ENCODE data around the gene FAM168B. TPM values are rescaled to one million over a fixed set of nuclear protein-coding genes. Genes with fewer than 3 reads are reported as not detected.

Gene FAM168B
- total and polyA plus RNA-seq, 2 donors, result 24.2 to 31.4 TPM

GRCh38 chr2:131039535-131039907, 53.7 kb downstream of the FAM168B start:
- peaks cover 25 to 40% of the 10 kb centered on the region in 2 donors for H3K4me1 ChIP-seq (ENCODE audit: control insufficient read depth in 2 of 2, insufficient read depth in 2 of 2, low read length in 2 of 2)
- peaks cover 16 to 62% of the 10 kb centered on the region in 2 donors for H3K27me3 ChIP-seq (ENCODE audit: control insufficient read depth in 2 of 2, insufficient read depth in 1 of 2, low read length in 1 of 2)
- DNase-seq (ENCODE audit: low read depth in 6 of 9, low spot score in 9 of 9), result peak in 1 of 9 donors; percentile 11
- WGBS, result 77% methylated on average over 23 of the region's 23 CpGs
- peaks cover 0 to 9% of the 10 kb centered on the region in 2 donors for H3K9me3 ChIP-seq (ENCODE audit: control insufficient read depth in 2 of 2, insufficient read depth in 1 of 2, low read length in 1 of 2)
- peak overlapping the region in 1 of 2 donors; percentile 6 for H3K4me3 ChIP-seq (ENCODE audit: low read length in 2 of 2)
- H3K36me3 ChIP-seq (ENCODE audit: control insufficient read depth in 2 of 2, insufficient read depth in 2 of 2, low read length in 1 of 2), result no peaks in the 10 kb centered on the region
- no peak overlapping the region for H3K27ac ChIP-seq (ENCODE audit: low read depth in 1 of 2, low read length in 1 of 2)

DNA sequence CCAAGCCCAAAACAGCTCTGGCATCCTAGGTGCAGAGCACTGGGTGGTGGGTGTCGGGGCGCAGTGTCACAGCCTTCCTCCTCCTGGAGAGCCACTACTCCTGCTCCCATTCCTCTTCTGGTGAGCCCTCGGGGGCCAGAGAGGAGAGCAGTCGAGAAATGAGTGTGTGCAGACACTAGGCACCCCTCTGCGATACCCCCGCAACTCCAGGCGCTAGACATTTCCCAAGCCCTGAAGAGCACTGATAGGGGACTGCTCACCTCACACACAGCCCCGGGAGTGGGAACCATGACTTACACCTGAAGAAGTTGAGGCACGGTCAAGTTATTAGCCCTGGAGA, 54.2 kb downstream of the FAM168B start:
- Histone ChIP-seq H3K9me3 (ENCODE audit: control insufficient read depth in 2 of 2, insufficient read depth in 1 of 2, low read length in 1 of 2) (peaks cover 0 to 9% of the 10 kb centered on the region in 2 donors), H3K27ac (ENCODE audit: low read depth in 1 of 2, low read length in 1 of 2) (no peak overlapping the region), H3K36me3 (ENCODE audit: control insufficient read depth in 2 of 2, insufficient read depth in 2 of 2, low read length in 1 of 2) (no peaks in the 10 kb centered on the region), H3K27me3 (ENCODE audit: control insufficient read depth in 2 of 2, insufficient read depth in 1 of 2, low read length in 1 of 2) (peaks cover 20 to 67% of the 10 kb centered on the region in 2 donors), H3K4me1 (ENCODE audit: control insufficient read depth in 2 of 2, insufficient read depth in 2 of 2, low read length in 2 of 2) (peaks cover 25 to 44% of the 10 kb centered on the region in 2 donors), H3K4me3 (ENCODE audit: low read length in 2 of 2) (no peak overlapping the region)
- 96% methylated on average over 9 of the region's 9 CpGs for WGBS
- DNase-seq (ENCODE audit: low read depth in 6 of 9, low spot score in 9 of 9), result no peak

- WGBS, result 96% methylated on average over 17 of the region's 17 CpGs
- Histone ChIP-seq H3K27ac (ENCODE audit: low read depth in 1 of 2, low read length in 1 of 2) (no peak overlapping the region), H3K4me1 (ENCODE audit: control insufficient read depth in 2 of 2, insufficient read depth in 2 of 2, low read length in 2 of 2) (peaks cover 25 to 47% of the 10 kb centered on the region in 2 donors), H3K36me3 (ENCODE audit: control insufficient read depth in 2 of 2, insufficient read depth in 2 of 2, low read length in 1 of 2) (no peaks in the 10 kb centered on the region), H3K27me3 (ENCODE audit: control insufficient read depth in 2 of 2, insufficient read depth in 1 of 2, low read length in 1 of 2) (peaks cover 23 to 73% of the 10 kb centered on the region in 2 donors), H3K9me3 (ENCODE audit: control insufficient read depth in 2 of 2, insufficient read depth in 1 of 2, low read length in 1 of 2) (peaks cover 0 to 9% of the 10 kb centered on the region in 2 donors), H3K4me3 (ENCODE audit: low read length in 2 of 2) (no peak overlapping the region)
- no peak for DNase-seq (ENCODE audit: low read depth in 6 of 9, low spot score in 9 of 9)
These were observed 54.8 kb downstream of the FAM168B start for GRCh38 chr2:131038258-131039100.

GRCh38 chr2:131037398-131038257, 55.6 kb downstream of the FAM168B start:
- no peak for DNase-seq (ENCODE audit: low read depth in 6 of 9, low spot score in 9 of 9)
- WGBS, result 80% methylated on average over 6 of the region's 6 CpGs
- Histone ChIP-seq H3K9me3 (ENCODE audit: control insufficient read depth in 2 of 2, insufficient read depth in 1 of 2, low read length in 1 of 2) (peaks cover 0 to 9% of the 10 kb centered on the region in 2 donors), H3K27ac (ENCODE audit: low read depth in 1 of 2, low read length in 1 of 2) (no peak overlapping the region), H3K36me3 (ENCODE audit: control insufficient read depth in 2 of 2, insufficient read depth in 2 of 2, low read length in 1 of 2) (no peaks in the 10 kb centered on the region), H3K4me3 (ENCODE audit: low read length in 2 of 2) (no peak overlapping the region), H3K27me3 (ENCODE audit: control insufficient read depth in 2 of 2, insufficient read depth in 1 of 2, low read length in 1 of 2) (peaks cover 23 to 80% of the 10 kb centered on the region in 2 donors), H3K4me1 (ENCODE audit: control insufficient read depth in 2 of 2, insufficient read depth in 2 of 2, low read length in 2 of 2) (peaks cover 24 to 42% of the 10 kb centered on the region in 2 donors)

DNA sequence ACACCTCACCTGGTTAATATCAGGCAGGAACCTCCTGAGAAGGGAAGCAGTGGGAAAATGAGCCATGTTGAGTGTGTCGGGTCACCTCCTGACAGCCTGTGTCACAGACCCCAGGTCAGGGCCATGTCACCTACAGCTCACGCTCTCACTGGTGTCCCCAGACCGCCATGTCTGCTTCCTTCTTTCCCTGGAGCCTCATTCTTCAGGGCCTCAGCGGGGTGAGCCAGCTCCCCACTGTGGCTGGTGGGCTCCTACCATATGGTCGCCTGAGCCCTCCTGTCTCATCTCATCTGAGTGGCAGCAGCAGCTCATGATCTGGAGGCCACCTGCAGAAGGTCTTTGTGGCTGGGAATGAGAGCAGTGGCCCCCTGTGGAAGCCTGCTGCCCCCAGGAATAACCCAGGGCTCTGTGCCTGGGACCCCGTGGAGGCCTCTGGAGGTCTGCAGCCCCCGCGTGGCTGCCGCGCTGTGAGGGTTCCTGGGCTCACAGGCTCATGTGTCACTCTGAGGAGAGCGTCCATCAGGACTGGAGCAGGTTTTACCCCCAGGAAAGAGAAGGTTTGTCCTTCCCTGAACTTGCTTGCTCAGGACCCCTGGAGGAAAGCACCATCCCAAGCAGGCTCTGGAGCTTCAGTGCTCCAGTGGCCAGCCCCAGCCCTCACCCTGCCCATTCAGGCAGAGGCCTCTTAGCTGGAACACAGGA, 56.4 kb downstream of the FAM168B start:
- Histone ChIP-seq H3K9me3 (ENCODE audit: control insufficient read depth in 2 of 2, insufficient read depth in 1 of 2, low read length in 1 of 2) (peaks cover 0 to 9% of the 10 kb centered on the region in 2 donors), H3K4me3 (ENCODE audit: low read length in 2 of 2) (no peak overlapping the region), H3K27ac (ENCODE audit: low read depth in 1 of 2, low read length in 1 of 2) (no peak overlapping the region), H3K27me3 (ENCODE audit: control insufficient read depth in 2 of 2, insufficient read depth in 1 of 2, low read length in 1 of 2) (peaks cover 23 to 87% of the 10 kb centered on the region in 2 donors), H3K4me1 (ENCODE audit: control insufficient read depth in 2 of 2, insufficient read depth in 2 of 2, low read length in 2 of 2) (peaks cover 17 to 34% of the 10 kb centered on the region in 2 donors), H3K36me3 (ENCODE audit: control insufficient read depth in 2 of 2, insufficient read depth in 2 of 2, low read length in 1 of 2) (no peaks in the 10 kb centered on the region)
- no peak for DNase-seq (ENCODE audit: low read depth in 6 of 9, low spot score in 9 of 9)
- WGBS, result 90% methylated on average over 11 of the region's 11 CpGs

DNA sequence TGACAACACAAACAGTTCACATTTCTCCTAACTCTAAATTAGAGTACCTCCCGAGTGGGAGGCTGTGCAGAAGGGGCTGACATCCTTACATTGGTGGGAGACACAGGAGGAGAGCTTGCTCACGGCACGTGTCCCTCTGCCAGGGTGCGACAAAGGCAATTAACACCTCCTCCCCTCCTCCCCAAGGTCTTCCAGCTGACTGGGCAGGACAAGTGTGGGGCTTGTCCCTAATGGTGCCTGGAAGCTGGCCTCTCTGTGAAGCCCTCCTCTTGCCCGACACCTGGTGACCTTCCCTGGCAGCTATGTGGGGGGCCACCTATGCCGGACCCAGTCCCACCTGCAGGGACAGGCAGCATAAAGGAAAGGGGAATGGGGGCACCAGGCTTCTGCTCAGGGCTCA, 57.0 kb downstream of the FAM168B start:
- no peak overlapping the region for H3K27ac ChIP-seq (ENCODE audit: low read depth in 1 of 2, low read length in 1 of 2)
- peaks cover 23 to 89% of the 10 kb centered on the region in 2 donors for H3K27me3 ChIP-seq (ENCODE audit: control insufficient read depth in 2 of 2, insufficient read depth in 1 of 2, low read length in 1 of 2)
- peaks cover 0 to 9% of the 10 kb centered on the region in 2 donors for H3K9me3 ChIP-seq (ENCODE audit: control insufficient read depth in 2 of 2, insufficient read depth in 1 of 2, low read length in 1 of 2)
- 74% methylated on average over 6 of the region's 6 CpGs for WGBS
- no peak for DNase-seq (ENCODE audit: low read depth in 6 of 9, low spot score in 9 of 9)
- no peak overlapping the region for H3K4me3 ChIP-seq (ENCODE audit: low read length in 2 of 2)
- peaks cover 11 to 29% of the 10 kb centered on the region in 2 donors for H3K4me1 ChIP-seq (ENCODE audit: control insufficient read depth in 2 of 2, insufficient read depth in 2 of 2, low read length in 2 of 2)
- H3K36me3 ChIP-seq (ENCODE audit: control insufficient read depth in 2 of 2, insufficient read depth in 2 of 2, low read length in 1 of 2), result no peaks in the 10 kb centered on the region

- no peak for DNase-seq (ENCODE audit: low read depth in 6 of 9, low spot score in 9 of 9)
- no peak overlapping the region for H3K27ac ChIP-seq (ENCODE audit: low read depth in 1 of 2, low read length in 1 of 2)
- peaks cover 9 to 24% of the 10 kb centered on the region in 2 donors for H3K4me1 ChIP-seq (ENCODE audit: control insufficient read depth in 2 of 2, insufficient read depth in 2 of 2, low read length in 2 of 2)
- peaks cover 0 to 7% of the 10 kb centered on the region in 2 donors for H3K9me3 ChIP-seq (ENCODE audit: control insufficient read depth in 2 of 2, insufficient read depth in 1 of 2, low read length in 1 of 2)
- H3K4me3 ChIP-seq (ENCODE audit: low read length in 2 of 2), result no peak overlapping the region
- H3K27me3 ChIP-seq (ENCODE audit: control insufficient read depth in 2 of 2, insufficient read depth in 1 of 2, low read length in 1 of 2), result peaks cover 23 to 88% of the 10 kb centered on the region in 2 donors
- 79% methylated on average over 10 of the region's 10 CpGs for WGBS
- H3K36me3 ChIP-seq (ENCODE audit: control insufficient read depth in 2 of 2, insufficient read depth in 2 of 2, low read length in 1 of 2), result no peaks in the 10 kb centered on the region
These were observed 57.4 kb downstream of the FAM168B start for GRCh38 chr2:131035826-131036231.

DNA sequence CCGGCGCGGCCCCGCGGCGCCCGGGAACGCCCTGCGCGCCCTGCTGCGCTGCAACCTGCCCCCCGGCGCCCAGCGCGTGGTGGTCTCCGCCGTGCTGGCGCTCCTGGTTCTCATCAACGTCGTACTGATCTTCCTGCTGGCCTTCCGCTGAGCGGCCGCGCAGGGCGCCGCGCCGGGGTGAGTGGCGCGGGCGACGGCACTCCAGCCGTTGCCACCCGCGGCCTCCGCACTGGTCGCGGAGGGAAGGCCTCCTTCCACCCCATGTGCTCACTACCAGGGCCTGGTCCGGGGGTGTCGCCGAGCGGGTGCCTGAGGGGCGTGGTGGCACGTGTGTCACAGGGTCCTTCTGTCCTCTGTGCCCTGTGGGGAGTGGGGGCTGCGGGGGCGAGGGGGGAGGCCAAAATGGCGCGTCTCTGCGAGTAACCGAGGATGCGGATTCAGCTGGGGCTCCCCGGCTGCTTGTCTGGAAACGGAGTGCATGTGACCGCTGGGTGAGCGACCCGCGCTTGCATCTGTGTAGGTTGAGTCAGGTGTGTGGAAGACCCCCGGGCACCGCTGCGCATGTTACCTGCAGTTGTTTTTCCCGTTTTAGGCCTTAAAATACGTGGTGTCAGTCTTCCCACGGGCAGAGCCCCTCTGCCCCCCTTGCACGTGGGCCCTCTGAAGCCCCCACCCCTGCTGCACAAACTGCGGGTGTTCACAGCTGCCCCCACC, 58.0 kb downstream of the FAM168B start:
- WGBS, result 11% methylated on average over 65 of the region's 65 CpGs
- Histone ChIP-seq H3K4me1 (ENCODE audit: control insufficient read depth in 2 of 2, insufficient read depth in 2 of 2, low read length in 2 of 2) (peaks cover 5 to 19% of the 10 kb centered on the region in 2 donors), H3K36me3 (ENCODE audit: control insufficient read depth in 2 of 2, insufficient read depth in 2 of 2, low read length in 1 of 2) (no peaks in the 10 kb centered on the region), H3K27me3 (ENCODE audit: control insufficient read depth in 2 of 2, insufficient read depth in 1 of 2, low read length in 1 of 2) (peaks cover 23 to 89% of the 10 kb centered on the region in 2 donors), H3K9me3 (ENCODE audit: control insufficient read depth in 2 of 2, insufficient read depth in 1 of 2, low read length in 1 of 2) (peaks cover 0 to 1% of the 10 kb centered on the region in 2 donors), H3K4me3 (ENCODE audit: low read length in 2 of 2) (peak overlapping the region in 1 of 2 donors; percentile 42), H3K27ac (ENCODE audit: low read depth in 1 of 2, low read length in 1 of 2) (no peak overlapping the region)
- DNase-seq (ENCODE audit: low read depth in 6 of 9, low spot score in 9 of 9), result no peak

Data from thymus (tissue), 11 donors.